RWPE2 (cell line): ENCODE results near the gene WDR89.
A peak's percentile ranks its signal among the peaks of the same experiment; 100 is the strongest.

Experiments used
- ATAC-seq: fragments of 200-7000 bp; cut with Tn5 transposase; 3 replicates; pipeline ENCODE4 v1.9.1; 2021; ENCODE audit warnings: low read depth
- DNase-seq: peaks from one replicate; pipeline ENCODE4 v3.0.0-alpha.2; 2020; ENCODE audit warnings: low spot score
- H3K27ac ChIP-seq: fragments of 450-650 bp; 2 replicates; pipeline ENCODE4 v1.5.1; 2017; ENCODE audit warnings: mild to moderate bottlenecking; ENCODE audit not compliant: poor library complexity, severe bottlenecking
- H3K27me3 ChIP-seq: fragments of 250-450 bp; sonication (Bioruptor Pico); 2 replicates; pipeline ENCODE4 v1.5.1; 2021; ENCODE audit warnings: mild to moderate bottlenecking, moderate library complexity; ENCODE audit not compliant: insufficient read depth, poor library complexity, severe bottlenecking
- H3K36me3 ChIP-seq: fragments of 250-450 bp; sonication (Bioruptor Pico); 2 replicates; pipeline ENCODE4 v1.5.1; 2020; ENCODE audit warnings: low read depth, mild to moderate bottlenecking, moderate library complexity
- H3K4me1 ChIP-seq: fragments of 250-450 bp; sonication (Bioruptor Pico); 2 replicates; pipeline ENCODE4 v1.5.1; 2021; ENCODE audit warnings: mild to moderate bottlenecking, moderate library complexity; ENCODE audit not compliant: insufficient read depth, poor library complexity, severe bottlenecking
- H3K4me3 ChIP-seq: fragments of 250-450 bp; sonication (Bioruptor Pico); 2 replicates; pipeline ENCODE4 v1.5.1; 2021; ENCODE audit warnings: mild to moderate bottlenecking, moderate library complexity; ENCODE audit not compliant: severe bottlenecking
- H3K9me3 ChIP-seq: fragments of 250-450 bp; sonication (Bioruptor Pico); 2 replicates; pipeline ENCODE4 v1.5.1; 2021; ENCODE audit warnings: mild to moderate bottlenecking, moderate library complexity; ENCODE audit not compliant: severe bottlenecking
- TF ChIP-seq, protein P1 (sequence below): fragments of 450-650 bp; IDR thresholded peaks from one replicate; pipeline ENCODE4 v1.5.1; 2017; ENCODE audit warnings: mild to moderate bottlenecking, moderate library complexity; ENCODE audit not compliant: poor library complexity, severe bottlenecking

The WDR89 gene

DNA sequence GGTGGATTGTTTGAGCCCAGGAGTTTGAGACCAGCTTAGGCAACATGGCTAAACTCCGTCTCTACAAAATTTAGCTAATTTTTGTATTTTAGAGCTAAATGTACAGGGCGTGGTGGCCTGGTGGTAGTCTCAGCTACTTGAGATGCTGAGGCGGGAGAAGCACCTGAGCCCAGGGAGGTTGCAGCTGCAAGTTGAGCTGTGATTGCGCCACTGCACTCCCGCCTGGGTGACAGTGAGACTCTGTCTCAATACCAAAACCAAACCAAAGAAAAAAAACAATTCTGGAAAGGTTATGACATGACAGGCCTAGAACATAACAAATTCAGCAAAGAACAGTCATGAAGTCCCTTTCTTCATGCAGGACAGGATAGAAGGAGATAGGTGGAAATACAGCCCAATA lies 25.7 kb downstream of the WDR89 start:
- no peak for DNase-seq
- ATAC-seq, result no peak
- Histone ChIP-seq H3K27me3 (no peaks in the 10 kb centered on the region), H3K4me3 (no peak overlapping the region), H3K4me1 (peaks cover 11% of the 10 kb centered on the region), H3K36me3 (peaks cover 29% of the 10 kb centered on the region), H3K9me3 (no peaks in the 10 kb centered on the region), H3K27ac (no peak overlapping the region)
- TF ChIP-seq, protein P1, sequence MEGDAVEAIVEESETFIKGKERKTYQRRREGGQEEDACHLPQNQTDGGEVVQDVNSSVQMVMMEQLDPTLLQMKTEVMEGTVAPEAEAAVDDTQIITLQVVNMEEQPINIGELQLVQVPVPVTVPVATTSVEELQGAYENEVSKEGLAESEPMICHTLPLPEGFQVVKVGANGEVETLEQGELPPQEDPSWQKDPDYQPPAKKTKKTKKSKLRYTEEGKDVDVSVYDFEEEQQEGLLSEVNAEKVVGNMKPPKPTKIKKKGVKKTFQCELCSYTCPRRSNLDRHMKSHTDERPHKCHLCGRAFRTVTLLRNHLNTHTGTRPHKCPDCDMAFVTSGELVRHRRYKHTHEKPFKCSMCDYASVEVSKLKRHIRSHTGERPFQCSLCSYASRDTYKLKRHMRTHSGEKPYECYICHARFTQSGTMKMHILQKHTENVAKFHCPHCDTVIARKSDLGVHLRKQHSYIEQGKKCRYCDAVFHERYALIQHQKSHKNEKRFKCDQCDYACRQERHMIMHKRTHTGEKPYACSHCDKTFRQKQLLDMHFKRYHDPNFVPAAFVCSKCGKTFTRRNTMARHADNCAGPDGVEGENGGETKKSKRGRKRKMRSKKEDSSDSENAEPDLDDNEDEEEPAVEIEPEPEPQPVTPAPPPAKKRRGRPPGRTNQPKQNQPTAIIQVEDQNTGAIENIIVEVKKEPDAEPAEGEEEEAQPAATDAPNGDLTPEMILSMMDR, result no peak

DNA sequence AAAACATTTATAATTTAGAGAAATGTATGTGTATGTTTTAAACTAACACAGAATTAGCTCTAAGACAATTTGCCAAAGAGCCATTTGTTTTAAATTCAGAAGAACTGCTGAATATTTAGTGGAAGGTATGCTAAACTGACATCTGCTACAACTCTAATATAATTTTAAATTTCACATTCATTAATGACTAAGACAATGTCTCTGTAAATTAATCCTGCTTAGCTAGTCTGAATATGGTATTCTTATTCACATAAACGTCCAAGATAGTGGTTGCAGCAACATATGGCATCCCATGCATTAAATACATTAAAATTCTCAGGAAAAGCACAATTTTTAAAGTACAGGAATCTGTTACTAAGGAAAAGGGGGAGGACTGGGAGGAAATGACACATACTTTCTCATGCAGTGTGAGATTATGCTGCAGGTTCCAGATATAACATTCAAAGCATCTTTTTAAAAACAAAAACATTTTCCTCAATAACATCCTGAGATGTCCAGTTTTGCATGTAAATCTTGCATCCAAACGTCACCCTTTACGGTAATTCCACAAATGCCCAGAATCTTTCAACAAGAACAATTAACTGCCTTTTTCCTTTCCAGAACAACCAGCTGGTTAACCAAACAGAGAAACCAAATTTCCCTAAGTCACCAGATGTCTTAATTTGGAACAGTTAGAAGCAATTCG lies 26.9 kb downstream of the WDR89 start:
- Histone ChIP-seq H3K36me3 (peaks cover 21% of the 10 kb centered on the region), H3K27ac (peak overlapping the region; percentile 4), H3K4me3 (no peak overlapping the region), H3K4me1 (peaks cover 11% of the 10 kb centered on the region), H3K27me3 (no peaks in the 10 kb centered on the region), H3K9me3 (no peaks in the 10 kb centered on the region)
- ATAC-seq (peak; percentile 61), DNase-seq (no peak)
- TF ChIP-seq, protein P1, result no peak

DNA sequence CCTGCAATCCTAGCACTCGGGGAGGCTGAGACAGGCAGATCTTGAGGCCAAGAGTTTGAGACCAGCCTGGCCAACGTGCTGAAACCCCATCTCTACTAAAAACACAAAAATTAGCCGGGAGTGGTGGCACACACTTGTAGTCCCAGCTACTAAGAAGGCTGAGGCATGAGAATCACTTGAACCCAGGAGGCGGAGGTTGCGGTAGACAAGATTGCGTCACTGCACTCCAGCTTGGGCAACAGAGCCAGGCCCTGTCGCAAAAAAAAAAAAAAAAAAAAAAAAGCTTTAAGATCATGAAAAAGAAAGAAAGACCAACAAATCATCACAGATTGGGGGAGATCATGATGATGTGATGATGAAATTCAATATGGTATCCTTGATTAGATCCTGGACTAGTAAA lies 30.6 kb downstream of the WDR89 start:
- Histone ChIP-seq H3K27ac (no peak overlapping the region), H3K4me3 (no peak overlapping the region), H3K9me3 (no peaks in the 10 kb centered on the region), H3K27me3 (no peaks in the 10 kb centered on the region), H3K36me3 (peaks cover 18% of the 10 kb centered on the region; the same call in 1 of the 2 replicates), H3K4me1 (peaks cover 11% of the 10 kb centered on the region)
- no peak for ATAC-seq
- no peak for DNase-seq
- TF ChIP-seq, protein P1, result no peak

DNA sequence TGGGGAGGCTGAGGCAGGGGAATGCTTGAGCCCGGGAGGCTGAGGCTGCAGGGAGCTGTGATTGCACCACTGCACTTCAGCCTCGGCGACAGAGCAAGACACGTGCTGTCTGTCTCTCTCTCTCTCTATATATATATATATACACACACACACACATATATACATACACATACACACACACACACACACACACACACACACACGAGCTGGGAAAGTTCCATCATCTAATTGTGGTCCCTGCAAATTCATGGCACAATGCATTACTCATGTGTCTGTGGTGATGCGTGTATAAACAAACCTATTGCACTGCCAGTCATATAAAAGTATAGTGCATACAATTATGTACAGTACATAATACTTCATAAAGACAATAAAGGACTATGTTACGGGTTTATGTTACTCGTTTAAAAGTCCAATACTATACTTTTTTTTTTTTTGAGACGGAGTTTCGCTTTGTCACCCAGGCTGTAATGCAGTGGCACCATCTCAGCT lies 36.6 kb downstream of the WDR89 start:
- Histone ChIP-seq H3K4me3 (no peak overlapping the region), H3K9me3 (no peaks in the 10 kb centered on the region), H3K36me3 (peaks cover 26% of the 10 kb centered on the region), H3K27me3 (no peaks in the 10 kb centered on the region), H3K4me1 (no peaks in the 10 kb centered on the region), H3K27ac (no peak overlapping the region)
- TF ChIP-seq, protein P1, result no peak
- ATAC-seq (no peak), DNase-seq (no peak)

DNA sequence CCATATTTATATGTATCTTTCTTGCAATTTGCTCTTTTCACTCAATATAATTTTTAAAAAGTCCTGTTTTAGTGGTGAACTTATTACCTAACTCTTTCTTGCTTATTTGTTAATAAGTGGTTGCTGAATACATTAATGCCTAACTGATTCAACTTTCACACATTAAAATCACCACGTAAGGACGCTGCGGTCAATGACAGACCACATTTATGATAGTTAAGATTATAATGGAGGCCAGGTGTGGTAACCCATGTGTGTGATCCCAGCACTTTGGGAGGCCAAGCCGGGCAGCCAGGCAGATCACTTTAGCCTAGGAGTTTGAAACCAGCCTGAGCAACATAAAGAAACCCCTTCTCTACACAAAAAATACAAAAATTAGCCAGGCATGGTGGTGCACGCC lies 37.0 kb downstream of the WDR89 start:
- H3K4me3 ChIP-seq, result no peak overlapping the region
- no peak overlapping the region for H3K27ac ChIP-seq
- ATAC-seq (no peak), DNase-seq (no peak)
- no peaks in the 10 kb centered on the region for H3K4me1 ChIP-seq
- TF ChIP-seq, protein P1, result no peak
- H3K9me3 ChIP-seq, result no peaks in the 10 kb centered on the region
- no peaks in the 10 kb centered on the region for H3K27me3 ChIP-seq
- peaks cover 31% of the 10 kb centered on the region for H3K36me3 ChIP-seq
